Hematopoietic multipotent progenitor cell treated with erythropoietin and hydrocortisone succinate and interleukin-3 and kit ligand, for 8 days (in vitro differentiated cells): ENCODE data around the gene DDX41.
"Not testable (repeated sequence)": the region's sequence is repeated elsewhere in the genome, so short reads cannot be mapped to it uniquely, and the experiment has no call there.

Source experiments
- DNase-seq: peaks from one replicate; pipeline ENCODE4 v3.0.0-alpha.2; 2015

DDX41 gene

DNA sequence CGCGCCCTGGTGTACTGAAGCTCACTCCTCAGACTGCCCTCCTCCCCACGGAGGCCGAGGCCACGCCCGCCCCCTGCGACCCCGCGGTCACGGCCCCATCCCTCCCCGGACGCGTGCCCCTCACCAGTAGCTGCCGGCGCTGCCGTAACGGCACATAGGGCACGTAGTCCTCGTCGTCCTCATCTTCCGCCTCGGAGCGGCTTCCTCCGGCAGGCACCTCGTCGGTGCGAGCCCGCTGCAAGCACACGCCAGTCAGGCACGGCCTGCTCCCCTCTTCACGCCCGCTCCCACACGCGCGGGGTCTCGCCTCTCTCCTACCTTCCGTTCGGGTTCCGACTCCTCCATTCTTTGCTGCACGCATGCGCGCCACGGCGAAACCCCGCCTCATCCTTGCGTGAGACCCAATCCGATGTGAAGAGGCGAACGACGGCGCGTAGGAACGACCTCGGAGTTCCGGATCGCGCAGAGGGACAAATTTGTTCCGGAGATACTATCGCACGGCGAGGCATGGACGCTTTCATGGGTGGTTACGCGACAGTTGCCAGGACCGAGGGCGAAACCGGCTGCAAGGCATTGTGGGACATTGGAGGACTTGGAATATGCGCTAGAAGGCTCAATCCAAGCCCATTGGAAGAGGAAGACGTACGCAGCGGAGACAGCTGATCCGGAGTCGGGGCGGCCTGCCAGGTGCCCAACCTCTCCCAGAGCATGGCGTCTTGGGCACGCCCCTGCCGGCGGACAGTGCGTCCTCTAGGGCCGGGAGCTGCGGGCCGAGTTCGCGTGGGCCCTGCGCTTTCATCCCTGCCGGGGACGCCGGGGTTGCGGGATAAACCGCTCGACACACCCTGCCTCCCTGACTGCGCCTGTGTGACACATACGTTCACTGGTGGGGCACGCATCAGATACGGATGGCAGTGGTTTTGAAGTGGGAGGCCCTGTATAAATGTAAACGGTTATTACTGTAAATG, at the start of gene DDX41:
Gene DDX41 (minus strand): TSS at position 361 of the 968 bp plus-strand sequence. CDS start 16 bp downstream, at position 345.
- peak; percentile 99 for DNase-seq

DNA sequence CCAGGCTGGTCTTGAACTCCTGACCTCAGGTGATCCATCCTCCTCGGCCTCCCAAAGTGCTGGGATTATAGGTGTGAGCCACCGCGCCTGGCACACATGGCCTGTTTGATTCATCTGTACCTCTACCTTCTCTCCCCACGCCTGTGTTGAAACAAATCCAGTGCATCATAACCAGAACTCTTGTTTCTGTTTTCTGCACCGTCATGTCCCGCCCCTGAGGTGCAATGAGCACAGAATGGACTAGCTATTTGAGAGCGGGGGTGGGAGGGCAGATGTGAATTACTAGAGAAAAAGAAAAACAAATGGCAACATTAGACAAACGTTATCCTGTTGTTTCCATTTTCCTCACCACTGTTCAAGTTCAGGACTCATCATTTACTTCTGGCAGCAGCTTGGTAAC, 48.3 kb upstream of the DDX41 start:
- DNase-seq = no peak

DNA sequence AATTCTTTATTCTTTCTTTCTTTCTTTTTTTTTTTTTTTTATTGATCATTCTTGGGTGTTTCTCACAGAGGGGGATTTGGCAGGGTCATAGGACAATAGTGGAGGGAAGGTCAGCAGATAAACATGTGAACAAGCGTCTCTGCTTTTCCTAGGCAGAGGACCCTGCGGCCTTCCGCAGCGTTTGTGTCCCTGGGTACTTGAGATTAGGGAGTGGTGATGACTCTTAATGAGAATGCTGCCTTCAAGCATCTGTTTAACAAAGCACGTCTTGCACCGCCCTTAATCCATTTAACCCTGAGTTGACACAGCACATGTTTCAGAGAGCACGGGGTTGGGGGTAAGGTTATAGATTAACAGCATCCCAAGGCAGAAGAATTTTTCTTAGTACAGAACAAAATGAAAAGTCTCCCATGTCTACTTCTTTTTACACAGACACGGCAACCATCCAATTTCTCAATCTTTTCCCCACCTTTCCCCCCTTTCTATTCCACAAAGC, 42.7 kb upstream of the DDX41 start:
- DNase-seq = not testable (repeated sequence)

DNA sequence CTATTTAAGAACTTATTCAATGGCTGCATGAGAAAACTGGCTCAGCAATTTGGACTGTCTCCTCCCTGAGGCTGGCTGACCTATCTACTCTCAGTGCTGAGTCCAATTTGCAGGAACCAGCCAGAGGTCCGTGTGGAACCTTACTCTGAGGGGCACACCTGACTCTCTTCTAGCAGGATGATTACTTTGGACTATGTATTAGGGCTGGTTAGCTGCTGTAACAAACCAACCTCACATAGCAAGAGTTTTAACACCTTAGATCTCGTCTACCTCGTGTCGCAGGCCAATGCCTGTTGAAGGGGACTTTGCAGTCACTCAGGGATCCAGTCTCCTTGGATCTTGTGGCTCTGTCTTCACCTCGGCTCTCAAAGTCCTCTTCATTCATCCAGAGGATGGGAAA, 41.0 kb upstream of the DDX41 start:
- DNase-seq = no peak

DNA sequence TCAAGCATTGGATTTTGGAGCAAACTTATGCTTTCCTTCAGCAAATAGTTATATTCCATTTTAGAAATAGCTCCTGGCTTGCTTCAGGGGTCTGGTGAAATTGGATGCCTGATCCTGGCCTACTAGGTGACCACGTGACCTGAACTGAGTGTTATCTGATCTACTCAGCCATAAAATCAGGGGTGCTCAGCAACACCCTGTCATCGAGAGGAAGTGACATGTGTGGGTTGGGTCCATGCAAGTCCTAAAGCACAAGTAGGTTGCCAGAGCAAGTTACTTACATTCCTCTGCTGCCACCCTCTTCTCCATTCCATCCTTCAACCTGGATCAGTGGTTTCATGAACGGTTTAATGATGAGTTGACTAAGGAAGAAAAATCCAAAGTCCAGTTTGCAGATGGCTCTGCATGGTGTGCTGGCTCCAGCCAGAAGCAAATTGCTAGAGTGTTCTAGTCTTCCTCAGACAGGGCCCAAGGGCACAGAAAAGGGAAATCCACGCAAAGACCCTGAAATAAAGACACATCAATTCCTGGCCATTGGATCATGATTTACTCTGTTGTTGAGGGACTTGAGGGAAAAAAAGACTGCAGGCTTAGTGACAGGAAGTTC, 40.4 kb upstream of the DDX41 start:
- DNase-seq = peak; percentile 79

DNA sequence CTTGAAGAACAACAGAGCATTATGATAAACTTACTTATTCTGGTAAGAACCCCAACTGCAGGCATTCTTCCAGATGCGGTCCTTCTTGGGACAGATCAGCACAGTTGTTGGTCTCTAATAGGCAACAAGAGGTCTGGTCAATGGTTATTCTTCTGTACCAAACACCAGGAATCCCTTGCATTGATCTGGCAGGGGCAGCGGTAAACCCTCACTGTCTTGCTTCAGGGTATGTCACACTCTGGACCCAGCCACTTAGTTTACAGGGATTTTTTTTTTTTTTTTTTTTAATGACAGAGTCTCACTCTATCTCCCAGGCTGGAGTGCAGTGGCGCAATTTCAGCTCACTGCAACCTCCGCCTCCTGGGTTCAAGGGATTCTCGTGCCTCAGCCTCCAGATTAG, 38.9 kb upstream of the DDX41 start:
- DNase-seq = no peak

DNA sequence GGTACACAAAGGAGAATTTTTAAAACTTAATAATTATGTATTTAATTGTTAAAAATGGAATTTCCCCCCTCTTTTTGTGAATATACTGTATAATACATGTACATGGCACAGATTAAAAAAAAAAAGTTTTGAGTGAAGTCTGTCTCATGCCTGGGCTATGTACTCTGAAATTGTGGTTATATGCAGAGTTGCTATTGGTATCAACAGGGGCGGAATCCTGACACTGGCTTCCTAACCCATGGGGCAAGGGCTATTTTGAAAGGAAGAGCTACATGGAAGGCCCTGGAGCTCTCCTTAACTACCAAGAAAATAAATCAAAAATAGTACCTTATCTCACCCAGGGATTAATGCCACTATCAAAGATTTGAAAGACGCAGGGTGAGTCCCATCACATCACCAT, 38.5 kb upstream of the DDX41 start:
- DNase-seq = no peak

DNA sequence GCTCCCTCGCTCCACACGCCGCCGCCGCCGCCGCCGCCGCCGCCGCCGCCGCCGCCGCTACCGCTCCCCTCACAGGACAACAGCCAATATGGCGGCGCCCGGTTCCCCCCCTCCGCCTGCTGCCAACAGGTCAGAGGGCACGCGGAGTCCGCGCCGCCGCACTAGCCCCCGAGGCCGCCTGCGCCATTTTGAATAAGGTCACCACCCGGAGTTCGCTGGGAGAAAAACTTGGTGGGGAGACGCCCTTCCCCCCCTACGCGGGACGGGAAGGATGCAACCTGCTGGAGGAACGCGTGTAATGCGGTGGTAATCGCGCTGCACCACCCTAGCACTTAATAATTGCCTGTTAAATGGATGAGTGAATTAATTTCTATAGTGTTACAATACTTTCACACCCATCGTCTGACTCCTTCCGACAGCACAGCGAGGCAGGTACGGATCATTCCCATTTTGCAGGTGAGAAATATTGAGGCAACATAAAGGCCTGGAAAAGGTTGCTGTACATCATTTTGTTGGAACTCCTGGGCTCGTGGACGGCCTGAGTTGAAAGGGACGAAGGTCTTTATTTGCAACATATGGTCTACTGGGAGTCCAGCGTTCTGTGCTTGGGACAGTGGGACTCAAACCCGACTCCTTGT, 37.8 kb upstream of the DDX41 start, which contains the start of gene FAM193B:
Gene FAM193B (minus strand): TSS at position 90 of the 638 bp plus-strand sequence. CDS start 105 bp downstream, outside the sequence.
- peak; percentile 95 for DNase-seq

DNA sequence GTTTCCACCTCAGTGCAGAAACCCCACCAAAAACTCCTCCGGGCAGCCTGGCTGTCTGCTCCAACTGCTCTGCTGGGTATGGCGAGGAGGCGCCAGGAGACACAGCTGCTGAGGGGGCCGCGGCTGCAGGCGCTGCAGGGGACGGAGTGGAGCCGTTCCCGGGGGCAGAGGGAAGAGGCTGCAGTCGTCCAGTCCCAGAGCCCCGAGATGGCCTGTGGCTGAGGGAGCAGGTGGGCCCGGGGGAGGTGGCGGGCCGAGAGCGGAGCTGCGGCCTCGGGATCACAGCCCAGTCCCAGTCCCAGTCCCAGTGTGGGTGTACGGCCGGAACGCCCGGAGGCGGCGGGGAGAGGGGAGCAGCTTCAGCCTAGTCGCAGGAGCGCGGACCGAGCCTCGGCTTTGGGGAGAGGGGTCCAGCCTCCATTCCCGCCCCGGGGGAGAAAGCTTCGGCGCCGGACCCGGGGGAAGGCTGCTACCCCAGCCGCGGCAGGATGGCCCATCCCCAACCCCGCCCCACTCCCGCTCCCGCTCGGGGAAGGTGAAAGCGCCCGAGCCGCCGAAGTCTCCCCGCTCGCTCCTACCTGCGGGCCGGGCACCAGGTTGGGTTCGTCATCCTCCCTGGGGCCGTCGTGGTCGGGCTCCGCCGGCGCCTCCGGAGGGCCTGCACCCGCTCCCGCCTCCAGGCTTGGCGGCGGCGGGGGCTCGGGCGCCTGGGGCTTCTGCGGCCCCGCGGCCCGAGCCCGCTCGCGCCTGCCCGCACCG, 37.1 kb upstream of the DDX41 start:
- DNase-seq = peak; percentile 11

DNA sequence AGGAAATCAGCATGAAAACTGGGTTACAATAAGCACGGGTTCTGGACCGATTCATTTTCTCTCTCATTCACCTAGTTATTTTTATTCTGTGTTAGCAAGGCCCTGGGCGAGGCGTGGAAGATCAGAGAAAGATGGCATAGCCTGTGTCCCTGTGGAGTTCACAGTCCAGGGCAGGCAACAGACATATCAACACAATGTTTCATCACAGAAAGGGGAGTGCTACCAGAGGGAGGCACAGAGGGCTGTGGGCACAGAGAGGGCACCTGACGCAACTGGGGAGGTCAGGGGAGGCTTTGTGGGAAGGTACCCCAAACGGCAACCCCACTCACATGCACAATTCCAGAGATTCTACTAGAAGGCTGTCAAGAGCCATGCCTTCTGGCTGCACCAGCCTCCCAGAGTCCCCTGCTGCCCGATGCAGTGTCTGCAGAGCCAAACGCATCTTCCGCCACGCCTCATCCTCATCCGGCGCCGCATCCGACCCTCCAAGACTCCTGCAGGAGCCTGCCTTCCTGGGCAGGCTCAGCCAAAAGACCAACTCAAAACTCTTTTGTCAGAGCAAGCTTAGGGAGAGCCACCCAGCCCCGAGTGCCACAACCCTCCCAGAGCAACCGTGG, 36.2 kb upstream of the DDX41 start:
- no peak for DNase-seq

DNA sequence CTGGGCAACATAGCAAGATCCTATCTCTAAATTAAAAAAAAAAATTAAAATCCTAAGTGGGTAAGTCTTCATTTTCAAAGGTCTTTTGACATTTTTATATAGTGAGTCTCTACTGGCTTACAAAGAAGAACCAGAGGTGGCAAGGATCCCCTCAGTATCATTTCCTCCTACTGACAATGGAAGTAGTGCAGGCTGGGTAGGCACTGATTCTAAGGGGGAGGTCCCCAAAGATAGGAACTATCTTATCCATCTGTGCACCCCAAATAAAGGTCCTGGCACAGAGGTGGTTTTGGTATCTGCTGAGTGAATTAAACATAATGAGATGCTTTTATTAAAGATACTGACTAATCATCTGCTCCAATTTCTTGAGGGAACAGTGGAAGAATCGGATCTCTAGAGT, 33.4 kb upstream of the DDX41 start:
- no peak for DNase-seq

DNA sequence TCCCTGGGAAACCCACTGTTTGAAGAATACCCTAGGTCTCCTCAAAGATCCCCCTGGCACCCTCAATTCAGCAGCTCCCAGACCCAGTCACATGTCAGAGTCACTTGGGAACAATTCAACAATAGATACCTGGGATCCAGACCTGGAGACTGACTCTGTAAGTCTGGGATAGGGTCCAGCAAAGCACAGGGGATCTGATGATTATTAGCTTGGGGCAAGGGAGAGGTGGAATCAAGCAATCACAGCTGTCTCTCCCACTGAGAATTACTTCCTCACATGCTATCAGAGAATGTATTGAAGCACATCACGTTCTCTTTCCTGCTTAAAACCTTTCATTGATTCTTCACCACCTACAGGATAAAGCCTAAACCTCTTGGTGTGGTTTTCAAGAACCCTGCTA, 31.7 kb upstream of the DDX41 start:
- no peak for DNase-seq

DNA sequence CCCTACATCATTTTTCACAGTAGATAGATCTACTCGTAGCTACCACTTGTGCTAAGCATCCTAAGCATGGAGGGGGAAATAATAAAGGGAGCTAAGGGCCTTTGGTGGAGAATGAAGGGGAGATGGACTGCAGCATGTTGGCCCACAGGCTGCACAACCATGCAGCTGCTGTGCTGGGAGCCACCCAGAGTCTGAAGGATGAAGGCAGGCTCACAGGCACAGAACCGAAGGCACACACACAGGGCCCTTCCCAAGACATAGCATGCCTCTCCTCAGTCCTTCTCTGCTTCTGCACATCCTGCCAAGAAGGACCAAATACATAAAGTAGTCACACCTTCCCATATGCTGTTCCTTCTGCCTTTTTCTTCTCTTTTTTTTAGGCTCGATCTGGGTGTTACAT, 31.0 kb upstream of the DDX41 start:
- DNase-seq = no peak

DNA sequence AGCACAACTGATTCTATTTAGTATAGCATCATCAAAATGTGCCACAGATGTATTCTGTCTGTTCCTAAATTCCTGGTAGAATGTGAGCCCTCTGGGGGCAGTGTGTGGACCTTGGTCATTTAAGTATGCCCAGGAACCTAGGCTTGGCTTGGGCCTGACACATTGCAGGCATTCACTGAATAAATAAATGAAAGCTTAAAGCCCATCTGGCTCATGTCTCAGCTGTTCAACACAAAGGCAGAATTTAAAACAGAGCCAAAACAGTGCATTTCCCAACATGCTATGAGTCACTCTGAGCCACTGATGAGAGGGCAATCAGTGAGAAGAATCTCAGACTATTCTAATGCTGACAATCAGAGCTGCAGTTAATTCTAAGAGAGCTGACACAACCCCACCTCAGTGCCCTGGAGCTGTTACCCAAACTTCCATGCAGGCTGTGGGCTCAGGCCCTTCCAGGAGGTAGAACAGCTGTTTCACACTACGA, 29.5 kb upstream of the DDX41 start:
- no peak for DNase-seq

DNA sequence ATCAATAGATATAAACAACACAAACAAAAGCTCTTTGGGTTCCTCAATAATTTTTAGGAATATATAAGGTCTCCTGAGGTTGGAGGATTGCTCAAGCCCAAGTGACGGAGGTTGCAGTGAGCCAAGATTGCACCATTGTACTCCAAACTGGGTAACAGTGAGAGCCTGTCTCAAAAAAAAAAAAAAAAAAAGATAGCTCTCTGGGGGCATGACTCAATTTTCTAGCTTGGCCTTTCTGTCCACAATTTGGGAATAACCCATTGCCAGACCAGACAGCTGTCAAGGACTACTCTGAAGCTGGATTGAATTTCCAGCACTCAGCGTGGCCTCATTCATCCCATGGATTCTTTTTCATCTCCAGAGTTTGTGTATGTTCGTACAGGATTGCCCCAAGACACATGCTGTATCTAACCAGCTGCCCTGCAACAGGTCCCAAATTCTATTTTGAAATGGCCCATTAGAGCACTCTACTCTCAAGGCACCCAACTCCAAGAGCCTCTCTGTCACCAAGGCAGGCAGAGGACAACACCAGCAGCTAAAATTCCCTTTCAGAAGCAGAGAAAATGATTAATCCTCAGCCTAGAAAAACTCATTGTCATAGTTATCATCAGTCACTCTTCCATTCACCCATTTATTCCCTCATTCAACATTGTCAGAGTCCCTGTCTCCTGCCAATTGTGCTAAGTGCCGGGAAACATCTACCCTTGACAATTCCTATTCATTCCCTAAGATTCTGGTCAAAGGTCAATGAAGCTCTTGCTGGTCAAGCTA, 28.9 kb upstream of the DDX41 start:
- no peak for DNase-seq

DNA sequence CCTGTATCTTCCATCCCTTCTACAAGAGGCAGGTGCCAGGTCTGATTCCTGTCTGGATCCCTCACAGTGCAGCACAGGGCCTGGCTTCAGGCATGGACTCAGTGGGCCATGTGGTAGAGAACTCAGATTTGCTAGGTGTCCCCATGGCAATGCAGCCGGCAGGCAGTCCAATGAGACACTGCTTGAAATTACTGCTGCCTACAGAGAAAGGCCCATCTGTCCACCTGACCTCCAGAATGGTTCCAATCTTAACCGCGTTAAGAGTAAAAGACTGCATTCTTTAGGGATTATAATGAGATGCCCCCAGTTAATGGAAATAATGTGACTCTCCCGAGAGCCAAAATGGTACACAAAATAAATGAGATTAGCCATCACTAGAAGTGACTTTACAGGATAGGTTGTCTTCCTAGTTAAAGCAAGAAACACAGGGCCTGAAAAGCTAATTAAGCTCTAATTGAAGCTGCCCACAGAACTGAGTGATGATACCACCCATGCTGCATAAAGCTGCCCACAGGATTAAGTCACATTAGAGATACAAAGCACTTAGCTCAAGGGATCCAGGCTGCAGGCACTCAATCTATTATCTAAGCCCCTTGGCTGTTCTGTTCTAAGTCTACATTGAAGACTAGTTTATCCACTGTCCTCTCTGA, 26.2 kb upstream of the DDX41 start:
- no peak for DNase-seq

DNA sequence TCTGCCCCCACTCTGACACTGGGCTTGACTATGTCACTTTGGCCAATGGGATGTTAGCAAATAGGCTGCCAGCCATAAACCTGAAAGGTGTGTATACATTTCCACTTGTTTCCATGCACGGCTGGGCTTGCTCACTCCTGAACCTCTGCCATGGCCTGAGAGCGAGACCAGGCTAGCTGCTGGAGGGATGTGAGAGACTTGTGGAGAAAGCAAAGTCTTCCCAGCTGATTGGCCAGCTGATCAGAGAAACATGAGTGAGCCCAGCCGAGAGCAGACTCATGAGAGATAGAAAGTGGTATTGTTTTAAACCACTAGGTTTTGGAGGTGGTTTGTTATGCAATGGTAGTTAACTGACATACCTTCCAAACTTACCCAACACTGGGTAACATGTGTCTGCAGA, 23.7 kb upstream of the DDX41 start:
- DNase-seq = no peak

DNA sequence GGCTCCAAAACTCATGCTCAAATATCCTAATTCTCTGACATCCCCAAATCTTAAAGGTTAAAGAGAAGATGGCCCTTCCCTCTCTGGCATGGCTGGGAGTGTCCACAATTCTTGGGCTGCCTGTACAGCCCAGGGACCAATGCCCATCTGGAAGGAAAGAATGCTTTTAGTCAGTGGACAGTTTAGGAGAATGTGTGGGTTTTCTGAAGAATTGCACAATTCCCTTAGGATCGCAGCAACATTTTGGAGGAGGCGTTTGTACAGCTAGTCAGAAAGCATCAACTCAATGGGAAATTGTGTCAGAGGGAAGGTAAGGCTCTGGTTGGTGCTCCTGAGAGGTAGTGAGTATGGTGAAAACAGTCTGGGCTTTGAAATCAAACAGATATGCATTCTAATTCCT, 22.6 kb upstream of the DDX41 start:
- no peak for DNase-seq

DNA sequence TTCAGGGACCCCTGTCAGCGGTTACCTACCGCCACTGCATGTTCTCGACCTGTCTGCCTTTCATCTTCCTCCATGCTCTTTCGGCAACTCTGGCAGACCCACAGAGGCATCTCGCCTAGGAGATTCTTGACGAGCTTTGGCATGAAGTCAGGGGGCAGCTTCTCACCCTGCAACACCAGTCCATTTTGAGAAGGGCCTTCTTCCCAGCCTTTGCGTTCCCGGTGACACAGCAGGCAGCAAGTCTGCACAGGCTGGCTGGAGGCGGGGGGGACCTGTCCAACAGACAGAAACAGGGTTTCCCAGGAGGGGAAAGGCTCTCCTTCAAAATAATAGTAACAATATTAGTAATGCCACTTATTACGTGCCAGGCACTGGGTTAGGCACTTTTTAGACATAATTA, 22.1 kb upstream of the DDX41 start:
- DNase-seq = no peak
